ENCODE data around the gene RAPSN.

- TF ChIP-seq CTCF (IDR thresholded peaks at IDR 0.05; ENCODE audit: control extremely low read depth in 1 of 3, insufficient read depth in 1 of 3, low read depth in 1 of 3, low read length in 3 of 3) (no peak), RFX5 (IDR thresholded peaks at IDR 0.05; ENCODE audit: borderline replicate concordance, low read depth, low read length) (no peak)
These were observed 18.4 kb upstream of the RAPSN start for GRCh38 chr11:47467357-47467756.
